ENCODE results near the gene CEP112. TPM values are rescaled to one million over a fixed set of nuclear protein-coding genes. Genes with fewer than 3 reads are reported as not detected.

Gene CEP112
- total and polyA plus RNA-seq, 2 of the 13 experiments (the other 11 are each of a cell fraction or from before 2014, with no cell fraction given) = 1.2 to 3.4 TPM

- TF ChIP-seq, protein P1, sequence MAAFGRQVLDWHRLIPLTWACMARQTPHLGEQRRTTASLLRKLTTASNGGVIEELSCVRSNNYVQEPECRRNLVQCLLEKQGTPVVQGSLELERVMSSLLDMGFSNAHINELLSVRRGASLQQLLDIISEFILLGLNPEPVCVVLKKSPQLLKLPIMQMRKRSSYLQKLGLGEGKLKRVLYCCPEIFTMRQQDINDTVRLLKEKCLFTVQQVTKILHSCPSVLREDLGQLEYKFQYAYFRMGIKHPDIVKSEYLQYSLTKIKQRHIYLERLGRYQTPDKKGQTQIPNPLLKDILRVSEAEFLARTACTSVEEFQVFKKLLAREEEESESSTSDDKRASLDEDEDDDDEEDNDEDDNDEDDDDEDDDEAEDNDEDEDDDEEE (CRISPR knock-in tag; IDR thresholded peaks at IDR 0.05) = peak; percentile 25; the same call in 1 of the 2 replicates
- no peak for TF ChIP-seq SCMH1 (CRISPR knock-in tag; IDR thresholded peaks at IDR 0.05; ENCODE audit: borderline replicate concordance)
- TF ChIP-seq STAT6 (CRISPR knock-in tag; IDR thresholded peaks at IDR 0.05; ENCODE audit: borderline replicate concordance) = no peak
- TF ChIP-seq SSRP1 (CRISPR knock-in tag; IDR thresholded peaks at IDR 0.05) = no peak; the same call in 1 of the 2 replicates
- TF ChIP-seq SRF (IDR thresholded peaks at IDR 0.05; ENCODE audit: low read depth, low read length) = no peak
- TF ChIP-seq MLX (CRISPR knock-in tag; IDR thresholded peaks at IDR 0.05) = peak; percentile 85
- TF ChIP-seq, protein P2, sequence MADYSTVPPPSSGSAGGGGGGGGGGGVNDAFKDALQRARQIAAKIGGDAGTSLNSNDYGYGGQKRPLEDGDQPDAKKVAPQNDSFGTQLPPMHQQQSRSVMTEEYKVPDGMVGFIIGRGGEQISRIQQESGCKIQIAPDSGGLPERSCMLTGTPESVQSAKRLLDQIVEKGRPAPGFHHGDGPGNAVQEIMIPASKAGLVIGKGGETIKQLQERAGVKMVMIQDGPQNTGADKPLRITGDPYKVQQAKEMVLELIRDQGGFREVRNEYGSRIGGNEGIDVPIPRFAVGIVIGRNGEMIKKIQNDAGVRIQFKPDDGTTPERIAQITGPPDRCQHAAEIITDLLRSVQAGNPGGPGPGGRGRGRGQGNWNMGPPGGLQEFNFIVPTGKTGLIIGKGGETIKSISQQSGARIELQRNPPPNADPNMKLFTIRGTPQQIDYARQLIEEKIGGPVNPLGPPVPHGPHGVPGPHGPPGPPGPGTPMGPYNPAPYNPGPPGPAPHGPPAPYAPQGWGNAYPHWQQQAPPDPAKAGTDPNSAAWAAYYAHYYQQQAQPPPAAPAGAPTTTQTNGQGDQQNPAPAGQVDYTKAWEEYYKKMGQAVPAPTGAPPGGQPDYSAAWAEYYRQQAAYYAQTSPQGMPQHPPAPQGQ (CRISPR knock-in tag; IDR thresholded peaks at IDR 0.05; ENCODE audit: borderline replicate concordance) = no peak
- TF ChIP-seq, protein P3, sequence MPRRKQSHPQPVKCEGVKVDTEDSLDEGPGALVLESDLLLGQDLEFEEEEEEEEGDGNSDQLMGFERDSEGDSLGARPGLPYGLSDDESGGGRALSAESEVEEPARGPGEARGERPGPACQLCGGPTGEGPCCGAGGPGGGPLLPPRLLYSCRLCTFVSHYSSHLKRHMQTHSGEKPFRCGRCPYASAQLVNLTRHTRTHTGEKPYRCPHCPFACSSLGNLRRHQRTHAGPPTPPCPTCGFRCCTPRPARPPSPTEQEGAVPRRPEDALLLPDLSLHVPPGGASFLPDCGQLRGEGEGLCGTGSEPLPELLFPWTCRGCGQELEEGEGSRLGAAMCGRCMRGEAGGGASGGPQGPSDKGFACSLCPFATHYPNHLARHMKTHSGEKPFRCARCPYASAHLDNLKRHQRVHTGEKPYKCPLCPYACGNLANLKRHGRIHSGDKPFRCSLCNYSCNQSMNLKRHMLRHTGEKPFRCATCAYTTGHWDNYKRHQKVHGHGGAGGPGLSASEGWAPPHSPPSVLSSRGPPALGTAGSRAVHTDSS (CRISPR knock-in tag; conservative IDR thresholded peaks at IDR 0.05) = no peak
- no peak for TF ChIP-seq ZNF678 (CRISPR knock-in tag; IDR thresholded peaks at IDR 0.05)
- TF ChIP-seq, protein P4, sequence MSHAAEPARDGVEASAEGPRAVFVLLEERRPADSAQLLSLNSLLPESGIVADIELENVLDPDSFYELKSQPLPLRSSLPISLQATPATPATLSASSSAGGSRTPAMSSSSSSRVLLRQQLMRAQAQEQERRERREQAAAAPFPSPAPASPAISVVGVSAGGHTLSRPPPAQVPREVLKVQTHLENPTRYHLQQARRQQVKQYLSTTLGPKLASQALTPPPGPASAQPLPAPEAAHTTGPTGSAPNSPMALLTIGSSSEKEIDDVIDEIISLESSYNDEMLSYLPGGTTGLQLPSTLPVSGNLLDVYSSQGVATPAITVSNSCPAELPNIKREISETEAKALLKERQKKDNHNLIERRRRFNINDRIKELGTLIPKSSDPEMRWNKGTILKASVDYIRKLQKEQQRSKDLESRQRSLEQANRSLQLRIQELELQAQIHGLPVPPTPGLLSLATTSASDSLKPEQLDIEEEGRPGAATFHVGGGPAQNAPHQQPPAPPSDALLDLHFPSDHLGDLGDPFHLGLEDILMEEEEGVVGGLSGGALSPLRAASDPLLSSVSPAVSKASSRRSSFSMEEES (CRISPR knock-in tag; IDR thresholded peaks at IDR 0.05) = peak; percentile 91
- peak; percentile 76 for TF ChIP-seq GATAD1 (CRISPR knock-in tag; IDR thresholded peaks at IDR 0.05)
- TF ChIP-seq WIZ (CRISPR knock-in tag; IDR thresholded peaks at IDR 0.05) = no peak
- peak; percentile 88; the same call in 1 of the 2 replicates for TF ChIP-seq ZFP90 (CRISPR knock-in tag; IDR thresholded peaks at IDR 0.05; ENCODE audit: borderline replicate concordance)
- peak in 1 of 2 experiments; percentile 99; a peak in 2 of 4 replicates for TF ChIP-seq EP300 (IDR thresholded peaks at IDR 0.05; ENCODE audit: low read depth in 2 of 2, low read length in 2 of 2)
- TF ChIP-seq EP300 (CRISPR knock-in tag; IDR thresholded peaks at IDR 0.05; ENCODE audit: borderline replicate concordance) = peak; percentile 97
- 0 out of 2 replicates have a peak, but pooled peaks have one; percentile 57 for TF ChIP-seq ZNF333 (CRISPR knock-in tag; IDR thresholded peaks at IDR 0.05; ENCODE audit: borderline replicate concordance)
- peak; percentile 87 for TF ChIP-seq CBFB (CRISPR knock-in tag; IDR thresholded peaks at IDR 0.05)
- TF ChIP-seq MAFF (IDR thresholded peaks at IDR 0.05; ENCODE audit: low read depth, low read length) = no peak
Observed at GRCh38 chr17:65690626-65691310, 501.2 kb downstream of the CEP112 start (continued).

All from HepG2 (cell line).